Activated B cell treated with CpG ODN at 0.5 μM for 24 hours (primary cell): Measurements from ENCODE around the gene FASN. TPM values are rescaled to one million over a fixed set of nuclear protein-coding genes. Genes with fewer than 3 reads are reported as not detected.

Source experiments
- ATAC-seq: fragments of 200-7000 bp; cut with Tn5 transposase; one replicate; pipeline ENCODE4 v1.10.0; 2021; ENCODE audit warnings: low read depth, mild to moderate bottlenecking, moderate library complexity
- CTCF ChIA-PET: fragments of 350-600 bp; sonication (Branson Sonifier 250); formaldehyde crosslinking; loops from one replicate; lab custom pipeline; 2021; ENCODE audit warnings: antibody characterized with exemption; lab: Charles Lee
- POLR2A ChIA-PET: fragments of 350-600 bp; sonication (Branson Sonifier 250); formaldehyde crosslinking; loops from one replicate; lab custom pipeline; 2021; ENCODE audit warnings: antibody characterized with exemption; lab: Charles Lee
- DNase-seq: peaks from one replicate; pipeline ENCODE4 v3.0.0; 2022
- H3K27ac Mint-ChIP-seq: one replicate; pipeline ENCODE4 v1.8.0; 2020; ENCODE audit warnings: mixed read lengths
- H3K27me3 Mint-ChIP-seq: one replicate; pipeline ENCODE4 v1.8.0; 2021; ENCODE audit warnings: mixed read lengths
- H3K36me3 Mint-ChIP-seq: one replicate; pipeline ENCODE4 v1.8.0; 2021; ENCODE audit warnings: low read depth, mixed read lengths
- H3K4me1 Mint-ChIP-seq: one replicate; pipeline ENCODE4 v1.8.0; 2021; ENCODE audit warnings: mixed read lengths
- H3K4me3 Mint-ChIP-seq: one replicate; pipeline ENCODE4 v1.8.0; 2020; ENCODE audit warnings: mild to moderate bottlenecking, mixed read lengths
- H3K9me3 Mint-ChIP-seq: one replicate; pipeline ENCODE4 v1.8.0; 2020; ENCODE audit warnings: mixed read lengths
- CTCF ChIP-seq: fragments of 200-600 bp; IDR thresholded peaks from one replicate; pipeline ENCODE4 v1.8.0; 2022; ENCODE audit warnings: antibody characterized with exemption, mild to moderate bottlenecking
- intact Hi-C: fragments of 100-400 bp; cut with micrococcal nuclease; formaldehyde crosslinking; loops from one replicate; pipeline ENCODE4 v1.15.1; 2024
- total RNA-seq: library from RNA; stranded (reverse); gene quantifications from 2 replicates; pipeline ENCODE4 v1.2.3, GENCODE V29; 2022

FASN gene
- total RNA-seq, 1 donor from 2014 or later: 121 TPM

GRCh38 chr17:82083533-82084359, 14.3 kb downstream of the FASN start:
- intact Hi-C loops: no loop called here
- ChIA-PET CTCF (no interaction called here), POLR2A (no interaction called here)
- Mint-ChIP-seq H3K4me1 (no peaks in the 10 kb centered on the region), H3K27ac (no peak overlapping the region), H3K4me3 (no peak overlapping the region), H3K36me3 (peaks cover 64% of the 10 kb centered on the region), H3K9me3 (no peaks in the 10 kb centered on the region), H3K27me3 (no peaks in the 10 kb centered on the region)
- no peak for ATAC-seq
- no peak for DNase-seq
- no peak for TF ChIP-seq CTCF

- no peak for ATAC-seq
- DNase-seq: no peak
- POLR2A ChIA-PET: interaction anchor here (0.6 kb wide), 1 partner anchor 13 kb away, joined by 3 read pairs; no protein-coding TSS in a partner anchor
- Mint-ChIP-seq H3K36me3 (peaks cover 62% of the 10 kb centered on the region), H3K4me1 (no peaks in the 10 kb centered on the region), H3K4me3 (no peak overlapping the region), H3K27me3 (no peaks in the 10 kb centered on the region), H3K27ac (no peak overlapping the region), H3K9me3 (no peaks in the 10 kb centered on the region)
- no peak for TF ChIP-seq CTCF
- CTCF ChIA-PET: no interaction called here
- intact Hi-C loops: no loop called here
These were observed 15.0 kb downstream of the FASN start for GRCh38 chr17:82083009-82083408.

DNA sequence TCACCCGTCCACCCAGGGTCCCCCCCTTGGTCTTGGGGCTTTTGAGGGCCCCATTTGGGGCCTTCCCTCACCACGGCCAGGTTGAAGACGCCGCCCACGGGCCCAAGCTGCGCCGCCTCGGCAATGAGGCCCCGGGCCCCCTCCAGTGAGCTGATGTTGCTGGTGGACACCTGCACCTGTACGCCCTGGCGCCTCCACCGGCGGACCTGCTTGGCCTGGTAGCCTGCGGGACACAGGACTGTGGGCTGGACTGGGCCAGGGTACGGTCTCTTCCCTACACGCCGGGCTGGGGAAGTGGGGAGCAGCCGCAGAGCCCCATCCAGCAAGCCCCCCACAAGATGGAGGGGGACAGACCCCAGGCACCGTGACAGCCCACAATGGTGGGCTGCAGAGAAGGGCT, 15.6 kb downstream of the FASN start:
- CTCF ChIA-PET: no interaction called here

GRCh38 chr17:82081966-82082365, 16.1 kb downstream of the FASN start:
- H3K27ac Mint-ChIP-seq: no peak overlapping the region
- intact Hi-C loops: no loop called here
- no peaks in the 10 kb centered on the region for H3K4me1 Mint-ChIP-seq
- ChIA-PET CTCF (no interaction called here), POLR2A (interaction anchor here (1.0 kb wide), 1 partner anchor 18 kb away, joined by 3 read pairs; no protein-coding TSS in a partner anchor)
- no peaks in the 10 kb centered on the region for H3K9me3 Mint-ChIP-seq
- H3K27me3 Mint-ChIP-seq: no peaks in the 10 kb centered on the region
- no peak overlapping the region for H3K4me3 Mint-ChIP-seq
- TF ChIP-seq CTCF: no peak
- H3K36me3 Mint-ChIP-seq: peaks cover 56% of the 10 kb centered on the region
- no peak for ATAC-seq
- DNase-seq: no peak

More for the DNA sequence above, 15.6 kb downstream of the FASN start:
- intact Hi-C loops: no loop called here
- Mint-ChIP-seq H3K27me3 (no peaks in the 10 kb centered on the region), H3K36me3 (peaks cover 58% of the 10 kb centered on the region), H3K4me3 (no peak overlapping the region), H3K4me1 (no peaks in the 10 kb centered on the region), H3K9me3 (no peaks in the 10 kb centered on the region), H3K27ac (no peak overlapping the region)
- DNase-seq (no peak), ATAC-seq (no peak)
- no peak for TF ChIP-seq CTCF
- POLR2A ChIA-PET: interaction anchor here (1.0 kb wide), 1 partner anchor 19 kb away, joined by 3 read pairs; no protein-coding TSS in a partner anchor

GRCh38 chr17:82081546-82081945, 16.5 kb downstream of the FASN start:
- POLR2A ChIA-PET: no interaction called here
- Mint-ChIP-seq H3K36me3 (peaks cover 53% of the 10 kb centered on the region), H3K4me3 (no peak overlapping the region), H3K27me3 (no peaks in the 10 kb centered on the region), H3K4me1 (no peaks in the 10 kb centered on the region), H3K27ac (no peak overlapping the region), H3K9me3 (no peaks in the 10 kb centered on the region)
- intact Hi-C loops: no loop called here
- DNase-seq (no peak), ATAC-seq (no peak)
- no peak for TF ChIP-seq CTCF
- CTCF ChIA-PET: no interaction called here
